GM21367 (cell line): ENCODE results near the gene LAMA3.
"Not testable (repeated sequence)": the region's sequence is repeated elsewhere in the genome, so short reads cannot be mapped to it uniquely, and the experiment has no call there.

ENCODE experiments used
- ATAC-seq: cut with Tn5 transposase; IDR thresholded peaks from one replicate; pipeline ENCODE4 v1.9.1; 2021; ENCODE audit not compliant: unreplicated experiment

Gene LAMA3

DNA sequence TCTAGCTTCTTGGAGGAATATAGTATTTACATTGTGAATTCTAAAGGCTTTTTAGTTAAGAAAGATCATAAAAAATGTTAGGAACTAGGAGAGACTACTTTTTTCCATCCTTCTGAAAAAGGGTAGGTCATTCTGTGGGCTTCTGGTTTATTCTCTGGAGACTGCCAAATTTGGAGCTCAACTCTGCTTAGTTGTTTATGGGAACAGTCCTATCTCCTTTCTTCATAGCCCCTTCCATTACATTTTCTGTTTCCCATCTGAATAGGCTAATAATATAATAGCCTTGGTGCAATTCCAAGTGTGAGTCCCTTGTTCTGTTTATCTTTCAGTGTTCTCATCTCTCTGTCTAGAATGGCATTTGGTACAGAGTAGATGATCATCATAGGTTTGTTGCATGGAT lies 15.6 kb downstream of the LAMA3 start:
- ATAC-seq = no peak

DNA sequence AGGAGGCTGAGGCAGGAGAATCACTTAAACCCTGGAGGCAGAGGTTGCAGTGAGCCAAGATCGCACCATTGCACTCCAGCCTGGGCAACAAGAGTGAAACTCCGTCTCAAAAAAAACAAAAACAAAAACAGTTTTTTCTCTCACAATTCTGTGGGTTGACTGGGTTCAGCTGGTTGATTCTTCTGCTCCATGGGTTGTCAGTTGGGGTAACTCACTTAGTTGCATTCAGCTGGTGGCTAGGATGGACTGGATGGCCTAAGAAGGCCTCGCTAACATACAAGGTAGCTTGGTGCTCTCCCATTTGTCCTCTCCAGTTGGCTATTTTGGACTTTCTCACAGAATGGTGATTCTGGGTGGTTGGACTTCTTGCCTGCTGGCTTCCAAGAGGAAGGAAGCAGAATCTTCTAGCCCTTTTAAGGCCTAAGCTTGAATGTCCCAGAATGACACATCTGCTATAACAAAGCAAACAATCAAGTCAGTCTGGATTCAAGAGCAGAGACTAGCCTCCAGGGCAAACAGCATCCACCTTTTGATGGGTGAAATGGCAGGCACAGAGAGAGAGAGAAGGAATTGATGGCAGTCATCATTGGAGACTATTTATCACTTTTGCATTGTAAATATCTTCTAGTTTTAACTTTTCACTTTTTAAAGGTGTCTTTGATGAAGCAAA lies 17.9 kb downstream of the LAMA3 start:
- ATAC-seq = no peak

DNA sequence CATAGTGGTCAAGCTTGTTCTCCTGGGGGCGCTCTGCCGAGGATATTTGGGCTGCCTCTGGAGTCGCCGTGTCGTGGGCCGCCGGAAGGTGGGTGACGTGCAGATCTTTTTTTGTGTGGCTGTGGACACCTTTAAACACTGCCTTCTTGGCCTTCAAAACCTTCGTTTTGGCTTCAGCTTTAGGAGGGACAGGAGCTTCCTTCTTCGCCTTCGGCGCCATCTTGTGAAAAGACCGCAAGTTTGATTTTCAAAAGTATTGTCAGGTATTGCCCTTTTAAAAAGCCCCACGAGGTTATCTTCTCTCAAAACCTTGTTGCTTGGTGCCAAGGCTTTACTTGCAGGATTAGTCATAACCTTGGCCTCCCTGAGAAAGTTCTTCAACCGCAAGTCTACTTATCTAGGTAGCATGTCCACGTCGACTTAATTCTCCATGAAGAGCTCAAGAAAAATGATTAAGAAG lies 20.8 kb downstream of the LAMA3 start:
- no peak for ATAC-seq

DNA sequence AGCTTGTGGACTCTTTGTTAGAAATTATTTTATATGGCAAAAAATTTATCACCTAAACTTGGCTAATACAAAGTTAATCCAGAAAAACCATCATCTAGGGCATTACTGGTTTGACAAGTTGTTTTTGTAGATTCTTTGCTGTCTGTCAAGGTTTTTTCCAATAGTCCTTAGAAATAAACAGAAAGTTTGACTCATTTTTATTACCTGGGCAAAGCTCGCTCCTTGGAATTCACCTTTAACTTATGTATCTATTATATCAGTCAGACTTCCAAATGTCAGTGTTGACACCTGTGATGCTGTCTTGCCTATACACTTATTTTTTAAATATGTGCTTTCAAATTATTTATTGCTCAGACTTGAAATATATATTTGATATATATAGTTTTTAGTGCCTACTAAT lies 21.7 kb downstream of the LAMA3 start:
- no peak for ATAC-seq

DNA sequence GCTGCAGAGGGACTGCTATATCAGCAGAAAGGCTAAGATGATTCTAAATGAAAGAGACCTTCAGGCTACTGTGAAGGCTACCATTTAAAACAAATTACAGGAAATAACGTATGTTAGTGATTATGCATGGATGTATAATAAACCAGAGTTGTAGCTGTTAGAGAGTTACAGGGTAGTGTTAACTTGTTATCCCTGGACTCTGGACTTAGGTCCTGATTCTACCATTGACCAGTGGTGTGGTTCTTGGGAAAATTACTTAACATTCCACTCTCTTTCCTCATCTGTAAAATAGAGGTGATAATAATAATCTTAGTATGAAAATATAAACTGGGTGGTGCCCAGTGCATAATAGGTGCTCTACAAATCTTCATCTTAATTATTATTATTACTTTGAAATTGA lies 22.2 kb downstream of the LAMA3 start:
- no peak for ATAC-seq

DNA sequence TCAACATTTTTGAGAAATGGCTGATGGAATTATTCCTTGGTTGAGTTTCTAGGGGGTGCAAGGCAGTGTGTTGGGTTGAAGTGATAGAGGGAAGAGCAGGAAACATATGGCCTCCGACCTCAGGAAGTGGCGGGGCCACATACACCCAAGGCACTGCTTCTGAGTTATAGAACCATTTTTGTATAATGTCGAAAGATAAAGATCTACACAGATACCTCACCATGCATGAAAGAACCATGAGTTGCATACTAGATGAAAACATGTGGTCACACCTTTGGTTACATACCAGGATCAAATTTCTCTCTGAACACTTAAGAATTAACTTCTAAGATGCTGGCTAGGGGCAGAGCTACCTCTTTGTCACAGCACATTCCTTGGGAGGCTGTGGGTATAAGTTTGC lies 23.2 kb downstream of the LAMA3 start:
- no peak for ATAC-seq

DNA sequence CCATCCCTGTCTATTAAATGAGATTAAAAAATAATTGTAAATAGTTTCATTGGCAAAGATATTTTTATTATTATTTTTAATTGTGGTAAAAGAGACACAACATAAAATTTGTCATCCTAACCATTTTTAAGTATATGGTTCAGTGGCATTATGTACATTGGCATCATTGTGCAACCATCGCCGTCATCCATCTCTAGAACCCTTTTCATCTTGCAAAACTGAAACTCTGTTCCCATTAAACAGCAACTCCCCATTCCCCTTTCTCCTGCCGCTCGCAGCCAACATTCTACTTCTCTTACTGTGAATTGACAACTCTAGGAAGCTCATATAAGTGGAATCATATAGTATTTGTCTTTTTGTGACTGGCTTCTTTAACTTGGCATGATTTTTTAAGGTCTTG lies 25.3 kb downstream of the LAMA3 start:
- no peak for ATAC-seq

DNA sequence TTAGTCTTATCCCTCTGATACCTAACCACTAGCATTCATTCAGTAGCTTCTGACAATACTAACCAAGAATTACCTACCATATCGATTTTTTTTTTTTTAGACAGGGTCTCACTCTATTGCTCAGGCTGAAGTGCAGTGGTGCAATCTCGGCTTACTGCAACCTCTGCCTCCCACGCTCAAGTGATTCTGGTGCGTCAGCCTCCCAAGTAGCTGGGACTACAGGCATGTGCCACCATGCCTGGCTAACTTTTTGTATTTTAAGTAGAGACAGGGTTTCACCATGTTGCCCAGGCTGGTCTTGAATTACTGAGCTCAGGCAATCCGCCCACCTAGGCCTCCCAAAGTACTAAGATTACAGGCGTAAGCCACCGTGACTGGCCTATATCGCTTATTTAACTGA lies 26.8 kb downstream of the LAMA3 start:
- not testable (repeated sequence) for ATAC-seq

DNA sequence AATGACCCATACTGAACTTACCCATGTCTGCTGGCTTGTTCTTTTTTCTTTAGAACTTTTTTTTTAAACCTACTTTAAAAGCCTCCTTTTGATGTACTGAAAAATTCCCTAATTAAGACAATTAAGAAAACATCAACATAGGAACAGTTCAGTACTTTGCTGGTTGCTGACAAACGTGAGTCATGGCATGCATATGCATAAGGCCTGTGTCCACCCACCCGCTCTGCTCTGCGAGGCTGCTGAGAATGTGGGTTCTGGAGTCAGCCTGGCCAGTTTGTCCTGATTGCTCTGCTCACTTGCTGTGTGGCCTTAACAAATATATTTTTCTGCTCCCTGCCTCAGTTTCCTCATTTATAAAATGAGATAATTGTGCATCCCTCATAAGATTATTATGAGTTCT lies 27.3 kb downstream of the LAMA3 start:
- ATAC-seq = no peak

DNA sequence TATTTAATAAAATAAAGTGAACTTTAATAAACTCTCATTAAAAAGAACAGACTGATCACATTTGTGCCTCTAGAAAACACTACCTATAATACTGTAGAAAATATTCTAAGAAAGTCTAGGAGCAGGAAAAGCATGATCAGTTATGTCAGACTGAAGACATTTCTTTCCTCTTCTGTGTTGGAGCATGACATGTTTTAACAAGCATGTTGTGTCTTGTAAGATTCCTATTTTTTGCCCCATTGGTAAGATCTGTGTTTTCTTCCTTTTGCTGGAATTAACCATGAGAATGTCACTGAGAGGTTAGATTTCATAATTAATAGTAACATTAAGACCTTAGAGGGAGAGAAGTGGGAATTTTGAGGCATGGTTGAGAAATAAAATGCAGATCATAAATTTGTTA lies 27.7 kb downstream of the LAMA3 start:
- no peak for ATAC-seq

DNA sequence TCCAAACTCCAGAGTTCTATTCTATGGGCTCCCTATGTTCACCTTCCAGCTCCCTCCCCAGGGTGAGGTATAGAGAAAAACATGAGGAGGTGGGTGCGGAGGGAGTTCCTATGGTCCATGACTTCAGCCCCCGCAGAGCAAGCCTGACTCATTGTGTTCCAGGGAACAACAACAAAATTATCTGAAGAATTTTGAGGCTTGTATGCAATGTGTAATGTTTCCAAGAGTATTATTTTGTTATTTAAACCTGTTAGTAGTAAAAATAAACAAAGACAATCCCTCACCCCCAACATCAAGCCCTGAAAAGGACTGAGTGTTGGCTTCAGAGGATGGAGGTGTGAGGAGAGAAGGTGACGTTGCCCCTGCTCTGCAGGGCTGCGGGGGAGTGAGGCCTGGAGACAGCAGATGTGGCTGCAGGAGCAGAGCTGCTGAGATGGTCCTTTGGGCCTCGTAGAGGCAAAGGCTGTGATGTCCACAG lies 29.0 kb downstream of the LAMA3 start:
- ATAC-seq = no peak

DNA sequence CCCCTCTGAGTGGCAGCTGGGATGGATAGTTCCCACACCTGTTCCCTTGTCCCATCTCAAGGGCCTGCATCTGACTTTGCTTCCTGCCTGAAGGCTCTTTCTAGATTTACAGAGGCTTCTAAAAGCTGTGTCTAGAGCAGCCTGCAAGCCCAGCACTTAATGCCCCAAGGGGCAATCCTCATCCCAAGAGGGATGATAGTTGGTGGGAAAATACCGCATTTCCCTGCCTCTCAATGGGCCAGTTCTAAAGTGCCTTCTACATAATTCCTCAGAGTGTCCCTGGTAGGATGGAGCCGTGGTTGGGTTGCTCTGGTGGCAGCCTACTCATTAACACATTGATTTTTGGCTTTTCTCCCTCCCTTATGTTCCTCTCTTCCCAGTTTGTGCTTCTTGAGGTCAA lies 29.5 kb downstream of the LAMA3 start:
- ATAC-seq = no peak

DNA sequence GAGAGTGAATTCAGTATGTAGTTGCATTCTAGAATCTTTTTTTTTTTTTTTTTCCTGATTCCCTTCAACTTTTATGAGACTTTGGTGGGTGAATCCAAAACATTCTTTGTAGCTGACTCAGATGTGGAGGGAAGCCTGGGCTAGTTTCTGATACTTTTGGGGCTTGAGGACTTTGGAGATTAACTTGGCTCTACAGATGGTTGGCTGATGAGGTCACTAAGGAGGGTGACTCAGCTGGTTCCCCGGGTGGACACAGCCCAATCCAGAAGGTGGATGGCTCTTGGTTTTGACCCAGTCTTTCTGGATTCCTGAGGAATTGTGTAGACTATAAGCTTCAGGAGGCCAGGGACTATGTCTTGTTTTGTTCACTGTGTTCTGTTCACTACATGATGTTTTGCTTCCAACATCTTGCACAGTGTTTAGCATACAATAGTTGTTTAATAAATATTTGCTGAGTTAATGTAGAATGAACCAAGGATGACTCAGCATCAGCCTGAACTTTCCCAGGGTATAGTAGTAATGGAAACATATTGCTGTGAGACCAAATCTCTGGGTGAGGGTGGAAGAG lies 30.5 kb downstream of the LAMA3 start:
- no peak for ATAC-seq

DNA sequence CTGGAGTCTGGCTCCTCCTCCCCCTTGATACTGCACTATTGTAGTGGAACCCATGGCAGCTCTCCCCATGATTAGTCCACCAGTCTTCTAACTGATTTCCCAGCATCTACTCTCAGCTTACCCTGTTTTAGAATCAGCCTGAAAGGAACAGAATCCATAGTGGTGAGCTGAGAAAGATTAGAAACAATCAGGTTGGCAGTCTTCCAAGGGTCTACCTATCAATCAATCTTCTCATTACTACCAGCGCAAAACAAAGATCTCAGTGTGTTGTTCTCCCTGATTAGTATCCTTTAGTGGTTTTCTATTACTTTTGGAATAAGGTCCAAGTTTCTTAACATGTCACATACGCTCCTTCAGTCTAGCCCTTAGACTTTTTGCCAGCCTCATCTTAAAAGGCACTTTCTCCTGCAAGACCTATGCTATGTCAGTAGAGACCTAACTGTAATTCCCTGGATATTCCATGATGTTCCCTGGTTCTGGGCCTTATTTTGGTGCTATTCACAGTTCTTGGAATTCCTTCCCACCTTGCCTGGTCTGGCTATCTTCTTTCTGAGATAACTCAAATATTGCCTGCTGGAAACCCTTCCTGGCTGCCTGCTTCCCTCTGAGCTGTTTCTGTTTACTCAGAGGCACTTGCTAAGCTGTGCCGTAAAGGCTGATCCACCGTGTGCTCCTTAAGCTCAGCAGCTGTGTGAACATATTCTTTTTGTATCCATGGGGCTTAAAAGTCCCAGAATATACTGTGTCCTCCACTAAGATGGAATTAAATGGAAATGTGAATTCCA lies 32.6 kb downstream of the LAMA3 start:
- no peak for ATAC-seq

DNA sequence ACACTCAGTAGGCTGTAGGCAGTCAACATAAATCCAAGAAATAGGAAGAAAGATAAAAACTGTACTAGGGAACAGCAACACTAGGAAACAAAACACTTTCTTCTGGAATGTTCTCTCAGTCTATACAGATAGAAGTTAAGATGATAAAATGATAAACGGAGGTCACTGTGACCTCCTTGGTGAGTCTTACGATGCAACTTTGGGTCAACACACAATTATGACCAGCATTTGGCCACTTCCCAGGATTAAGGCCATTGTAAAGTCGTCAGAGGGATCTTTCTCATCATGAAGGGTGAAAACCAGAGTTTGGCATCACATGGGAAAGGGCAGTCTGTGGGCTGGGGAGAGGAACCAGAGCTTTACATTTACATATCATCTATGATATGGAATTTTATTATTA lies 33.4 kb downstream of the LAMA3 start:
- ATAC-seq = no peak

DNA sequence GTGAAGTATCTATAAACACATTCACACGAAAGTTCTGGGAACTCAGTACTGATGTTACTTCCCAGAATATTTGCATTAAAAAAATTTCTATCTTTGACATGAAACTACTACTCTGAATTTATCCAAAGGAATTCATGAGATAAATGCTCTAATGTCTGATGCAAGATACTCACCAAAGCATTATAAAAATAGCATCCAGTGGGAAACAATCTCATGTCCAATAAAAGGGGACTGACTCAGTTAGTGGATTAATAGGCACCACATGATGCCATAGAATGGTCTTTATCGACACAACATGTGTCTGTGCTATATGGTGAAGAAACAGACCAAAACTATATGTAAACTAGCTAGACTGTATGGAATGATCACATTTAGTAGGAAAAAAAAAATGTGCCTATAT lies 33.9 kb downstream of the LAMA3 start:
- no peak for ATAC-seq

DNA sequence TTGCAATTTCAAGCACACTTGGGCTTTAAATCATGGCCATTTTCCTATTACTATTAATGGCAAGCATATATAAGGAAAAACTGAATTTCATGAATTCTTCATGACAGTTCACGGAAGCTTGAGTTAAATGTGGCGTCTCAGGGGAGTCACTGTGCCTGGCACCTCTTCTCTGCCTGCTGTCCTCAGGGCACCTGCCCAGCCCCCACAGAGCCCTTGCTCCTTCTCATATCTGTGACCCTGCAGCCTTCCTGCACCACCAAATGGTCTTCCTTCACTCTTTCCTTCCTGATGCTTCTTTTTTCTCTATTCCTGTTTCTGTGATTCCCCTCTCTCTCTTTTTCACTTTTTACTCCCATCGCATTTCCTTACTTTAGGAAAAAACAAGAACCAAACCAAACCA lies 35.4 kb downstream of the LAMA3 start:
- no peak for ATAC-seq

DNA sequence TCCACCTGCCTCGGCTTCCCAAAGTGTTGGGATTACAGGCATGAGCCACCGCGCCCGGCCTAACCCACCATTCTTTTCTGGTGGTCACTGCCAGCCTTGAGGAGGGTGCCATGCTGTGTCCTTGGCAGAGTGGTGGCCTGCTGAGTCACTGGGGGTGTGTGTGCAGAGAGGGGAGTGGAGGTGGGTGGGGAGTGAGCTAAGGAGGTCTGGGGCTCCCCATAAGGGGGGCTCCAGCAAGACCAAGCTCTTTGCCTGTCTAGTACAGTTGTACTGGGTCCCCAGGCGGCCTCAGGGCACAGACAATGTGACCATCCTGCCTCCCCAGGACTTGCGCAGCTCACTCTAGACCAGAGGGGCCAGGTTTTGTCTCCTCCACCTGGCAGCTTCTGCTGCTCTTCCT lies 36.1 kb downstream of the LAMA3 start:
- ATAC-seq = no peak

DNA sequence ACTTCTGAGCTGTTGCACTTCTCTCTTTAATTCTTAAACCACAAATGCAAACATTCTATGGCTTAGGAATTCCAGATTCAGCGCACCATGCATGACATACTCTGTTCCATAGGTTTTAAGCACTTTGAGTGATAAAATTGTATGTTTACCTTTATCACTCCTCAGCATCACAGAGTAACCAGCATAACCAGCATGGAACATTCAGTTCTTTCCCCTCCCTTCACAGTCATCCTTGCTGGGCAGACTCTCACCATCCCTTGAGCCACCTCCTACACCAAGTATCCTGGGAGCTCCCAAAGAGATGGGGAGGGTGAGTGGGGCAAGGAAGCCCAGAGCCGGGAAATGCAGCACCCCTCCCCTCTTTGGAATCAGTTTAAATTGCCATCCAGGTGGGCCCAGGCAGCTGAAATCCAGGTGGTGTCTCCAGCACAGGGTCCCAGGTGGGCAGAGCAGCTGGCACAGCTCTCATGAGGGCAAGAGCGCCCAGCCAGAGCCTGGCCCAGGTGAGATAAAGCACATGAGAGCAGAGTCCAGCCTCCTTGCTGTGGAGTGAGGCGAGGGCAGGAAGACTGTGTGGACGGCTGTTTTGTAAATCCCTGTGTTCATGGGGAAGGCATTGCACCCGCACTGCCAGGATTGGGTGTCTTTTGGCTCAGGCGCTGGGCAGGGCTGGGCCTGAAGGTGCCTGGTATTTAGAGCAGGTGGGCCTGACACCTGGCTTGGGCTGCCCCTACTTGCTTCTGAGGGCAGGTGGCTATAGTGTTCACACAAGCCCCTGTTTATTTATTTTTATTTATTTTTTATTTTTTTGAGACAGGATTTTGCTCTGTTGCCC lies 36.8 kb downstream of the LAMA3 start:
- ATAC-seq = no peak

DNA sequence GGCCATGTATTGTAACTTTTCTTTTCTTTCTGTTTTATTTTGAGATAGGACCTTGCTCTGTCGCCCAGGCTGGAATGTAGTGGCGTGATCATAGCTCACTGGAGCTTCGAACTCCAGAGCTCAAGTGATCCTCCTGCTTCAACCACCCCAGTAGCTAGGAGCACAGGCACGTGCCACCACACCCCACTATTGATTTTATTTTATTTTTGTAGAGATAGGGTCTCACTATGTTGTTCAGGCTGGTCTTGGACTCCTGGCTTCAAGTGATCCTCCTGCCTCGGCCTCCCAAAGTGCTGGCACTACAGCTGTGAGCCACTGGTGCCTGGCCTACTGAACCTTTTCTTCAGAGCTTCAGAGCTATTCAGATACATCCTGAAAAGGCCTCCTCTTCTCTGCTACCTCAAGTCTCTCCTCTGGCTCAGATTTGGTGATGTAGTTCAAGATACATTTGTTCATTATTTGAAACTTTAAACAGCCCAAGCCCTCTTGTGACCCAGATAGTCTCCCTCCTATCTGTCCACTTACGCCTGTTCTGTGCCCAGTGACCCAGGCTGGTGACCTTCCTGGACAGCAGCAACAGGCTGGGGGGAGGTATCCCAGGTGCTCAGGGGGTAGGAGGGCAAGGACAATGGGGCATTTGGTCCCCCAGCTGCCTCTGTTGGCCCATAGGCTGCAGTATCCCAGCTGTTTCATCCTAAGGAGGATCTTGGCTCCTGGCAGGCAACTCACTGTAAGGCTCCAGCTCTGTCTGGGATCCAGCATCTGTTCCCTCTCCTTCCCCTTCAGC lies 38.6 kb downstream of the LAMA3 start:
- no peak for ATAC-seq

DNA sequence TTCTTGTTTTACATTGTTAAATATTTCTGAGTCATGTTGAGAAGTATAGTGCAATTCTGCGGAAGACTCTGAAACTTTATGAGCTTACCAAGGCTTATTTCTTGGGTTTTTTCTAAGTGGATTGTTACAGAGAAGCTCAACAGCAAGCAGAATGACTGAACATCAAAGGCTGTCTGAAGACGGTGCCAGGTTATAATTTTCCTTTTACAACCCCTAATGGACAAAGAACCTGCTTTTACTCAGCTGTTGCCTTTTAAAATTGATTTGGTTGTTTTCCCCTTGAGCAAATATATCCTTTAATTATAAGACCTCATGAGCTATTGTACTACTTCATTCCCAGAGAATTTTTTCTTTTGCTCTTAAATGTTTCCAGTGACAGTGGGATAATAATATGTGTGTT lies 41.6 kb downstream of the LAMA3 start:
- no peak for ATAC-seq
